K562 (cell line): ENCODE measurements around the gene NKAIN4. TPM values are rescaled to one million over a fixed set of nuclear protein-coding genes. Genes with fewer than 3 reads are reported as not detected.
"Not testable (repeated sequence)": the region's sequence is repeated elsewhere in the genome, so short reads cannot be mapped to it uniquely, and the experiment has no call there.

Experiments
- ATAC-seq: fragments of 200-7000 bp; cut with Tn5 transposase; 3 replicates; pipeline ENCODE4 v1.9.1; 2020; ENCODE audit warnings: moderate library complexity
- BruUV-seq: library from RNA; stranded (reverse); fragments of 400-500 nt; replicated peaks from 2 replicates; lab custom pipeline; 2021; lab: Mats Ljungman, UMichigan
- CTCF ChIA-PET: fragments of 300-600 bp; formaldehyde crosslinking; extraction: SDS; loops from one replicate; lab custom pipeline; 2021; ENCODE audit warnings: low intra/inter-chr PET ratio; lab: Yijun Ruan, JAX
- POLR2A ChIA-PET: fragments of 300-600, 350-650 bp; sonication (Branson Sonifier 250); formaldehyde crosslinking; extraction: SDS; loops from one replicate; lab custom pipeline; 2021; ENCODE audit warnings: antibody characterized with exemption, inconsistent platforms; lab: Yijun Ruan, JAX
- DNase-seq, 4 experiments: peaks; one replicate each; pipeline versions ENCODE4 v3.0.0 to v3.0.0-alpha.2; 2011 to 2018; ENCODE audit warnings: low spot score in 3 of 4, mixed read lengths in 3 of 4; ENCODE audit errors: extremely low read depth in 1 of 4
- FAIRE-seq: peaks from 2 replicates; lab custom pipeline; 2011; peaks lifted over from hg19 to GRCh38; lab: Jason Lieb, UNC
- H2AFZ ChIP-seq: 2 replicates; pipeline ENCODE4 v1.6.0; 2011; ENCODE audit warnings: low read depth, low read length, control low read depth, inconsistent platforms
- H3K27ac ChIP-seq: fragments of 200-600 bp; 3 replicates; pipeline ENCODE4 v1.8.0; 2011; ENCODE audit warnings: low read depth, mild to moderate bottlenecking, control low read depth, inconsistent platforms, low read length, moderate library complexity, mixed read lengths; ENCODE audit errors: extremely low read depth
- H3K27me3 ChIP-seq, 2 experiments: fragments of 300-600 bp in 1 of 2; 2 replicates in 1 of 2; 3 replicates in 1 of 2; pipeline versions ENCODE4 v1.6.0 to v1.8.0; 2011; ENCODE audit warnings: inconsistent platforms in 2 of 2, low read length in 2 of 2, mild to moderate bottlenecking in 1 of 2, mixed read lengths in 1 of 2, moderate library complexity in 1 of 2; ENCODE audit not compliant: control insufficient read depth in 2 of 2, insufficient read depth in 2 of 2
- H3K36me3 ChIP-seq: fragments of 300-600 bp; 3 replicates; pipeline ENCODE4 v1.8.0; 2011; ENCODE audit warnings: mild to moderate bottlenecking, low read length, inconsistent platforms; ENCODE audit not compliant: control insufficient read depth, insufficient read depth
- H3K4me1 ChIP-seq, 2 experiments: fragments of 200-600 bp in 1 of 2; replicated peaks in 1 of 2; 2 replicates in 1 of 2; 3 replicates in 1 of 2; pipeline versions ENCODE4 v1.5.1 to v1.8.0; 2011; ENCODE audit warnings: inconsistent platforms in 2 of 2, low read length in 2 of 2, mild to moderate bottlenecking in 1 of 2, mixed read lengths in 1 of 2, moderate library complexity in 1 of 2; ENCODE audit not compliant: control insufficient read depth in 2 of 2, insufficient read depth in 2 of 2
- H3K4me2 ChIP-seq: 2 replicates; pipeline ENCODE4 v1.6.1; 2011; ENCODE audit warnings: low read length, control low read depth, inconsistent platforms, mixed read lengths; ENCODE audit not compliant: insufficient read depth
- H3K4me3 ChIP-seq: fragments of 200-600 bp; sonication (generic), shearing (Covaris generic); 2 replicates; pipeline ENCODE4 v1.5.1; 2016; ENCODE audit warnings: control low read depth, inconsistent platforms
- H3K79me2 ChIP-seq: fragments of 200-600 bp; 3 replicates; pipeline ENCODE4 v1.8.0; 2011; ENCODE audit warnings: low read length, inconsistent platforms; ENCODE audit not compliant: control insufficient read depth, insufficient read depth
- H3K9ac ChIP-seq, 2 experiments: 2 replicates each; pipeline versions ENCODE4 v1.6.0 to v1.6.1; 2011; ENCODE audit warnings: low read depth in 2 of 2, low read length in 2 of 2, control low read depth in 1 of 2, inconsistent platforms in 1 of 2, mild to moderate bottlenecking in 1 of 2, mixed read lengths in 1 of 2; ENCODE audit not compliant: insufficient read depth in 1 of 2
- H3K9me1 ChIP-seq: one replicate; pipeline ENCODE4 v1.6.0; 2011; ENCODE audit warnings: inconsistent platforms, mild to moderate bottlenecking, low read length, moderate library complexity; ENCODE audit not compliant: control insufficient read depth, insufficient read depth
- H3K9me3 ChIP-seq: replicated peaks from 2 replicates; pipeline ENCODE4 v1.5.1; 2011; ENCODE audit warnings: low read depth, low read length, inconsistent platforms; ENCODE audit not compliant: control insufficient read depth, insufficient read depth
- H4K20me1 ChIP-seq: replicated peaks from 2 replicates; pipeline ENCODE4 v1.6.1; 2011; ENCODE audit warnings: low read length, inconsistent platforms, mixed read lengths; ENCODE audit not compliant: control insufficient read depth, insufficient read depth
- CREBBP ChIP-seq: IDR thresholded peaks from one replicate; pipeline ENCODE4 v1.6.1; 2012; ENCODE audit warnings: low read depth, mild to moderate bottlenecking, control low read depth, inconsistent platforms, low read length
- IFI16 ChIP-seq: fragments of 250-450 bp; sonication (Bioruptor Pico); IDR thresholded peaks from 2 replicates; pipeline ENCODE4 v2.1.2; 2022; ENCODE audit warnings: mild to moderate bottlenecking, inconsistent platforms
- KAT2B ChIP-seq: IDR thresholded peaks from one replicate; pipeline ENCODE4 v1.6.1; 2012; ENCODE audit warnings: low read depth, mild to moderate bottlenecking, control low read depth, inconsistent platforms, low read length, moderate library complexity
- MBD2 ChIP-seq: sonication (generic); IDR thresholded peaks from 2 replicates; pipeline ENCODE4 v1.6.1; 2016; ENCODE audit warnings: low read depth, borderline replicate concordance
- NRF1 ChIP-seq, 2 experiments: fragments of 450-650 bp; IDR thresholded peaks in 1 of 2; conservative IDR thresholded peaks in 1 of 2; 2 replicates each; pipeline ENCODE4 v1.6.1; 2014; ENCODE audit warnings: mild to moderate bottlenecking in 2 of 2
- POLR2AphosphoS5 ChIP-seq: IDR thresholded peaks from 2 replicates; pipeline ENCODE4 v1.6.1; 2011; ENCODE audit warnings: mild to moderate bottlenecking, low read depth, low read length, moderate library complexity; ENCODE audit not compliant: control insufficient read depth, insufficient read depth
- RHOXF2B ChIP-seq: fragments of 250-450 bp; sonication (Bioruptor Pico); conservative IDR thresholded peaks from 2 replicates; pipeline ENCODE4 v1.5.1; 2021
- WHSC1 ChIP-seq: IDR thresholded peaks from one replicate; pipeline ENCODE4 v1.6.1; 2012; ENCODE audit warnings: low read length, control low read depth, inconsistent platforms
- WGBS: fragments of 100-300 bp; shearing (Covaris generic); methylation state at CpG from one replicate; pipeline ENCODE4 v1.1.6; 2016; ENCODE audit warnings: low coverage, mixed read lengths; ENCODE audit not compliant: insufficient coverage; ENCODE audit errors: missing lambda C conversion rate; 5-methylcytosine and 5-hydroxymethylcytosine counted together
- in situ Hi-C: fragments of 300-500 bp; cut with MboI; formaldehyde crosslinking; loops from 4 replicates; pipeline ENCODE4 v1.15.0; 2018; ENCODE audit warnings: inconsistent platforms, mixed read lengths
- intact Hi-C: fragments of 100-400 bp; cut with micrococcal nuclease; formaldehyde crosslinking; loops from 2 replicates; pipeline ENCODE4 v1.14.2; 2022
- polyA plus RNA-seq, 8 experiments: library from polyadenylated mRNA; depleted of rRNA in 4 of 8; stranded (reverse) in 5 of 8; unstranded in 3 of 8; fragments of >200 nt; fragmentation: Nextera tagmentation in 2 of 8; fragmentation: Illumina TruSeq in 1 of 8; extraction: Ambion mirVana in 2 of 8; extraction: Trizol in 1 of 8; gene quantifications; 2 replicates each; pipeline versions ENCODE4 v1.2.1 to v1.2.3, GENCODE V29; 2011 to 2014; ENCODE audit warnings: inconsistent platforms in 1 of 8, missing spikeins in 1 of 8
- total RNA-seq, 7 experiments: library from RNA; depleted of rRNA in 6 of 7; stranded (reverse); fragments of >200 nt in 6 of 7; fragmentation: Illumina TruSeq in 2 of 7; extraction: Trizol in 2 of 7; gene quantifications; 2 replicates each; pipeline versions ENCODE4 v1.2.1 to v1.2.3, GENCODE V29; 2011 to 2021; ENCODE audit warnings: low replicate concordance in 1 of 7
- TF ChIP-seq, protein P1 (sequence below): sonication (generic); formaldehyde crosslinking; IDR thresholded peaks from 2 replicates; pipeline ENCODE4 v1.8.1; 2022; ENCODE audit warnings: missing genetic modification reagents

NKAIN4 gene
- total and polyA plus RNA-seq, 9 of the 15 experiments (the other 6 are each of a cell fraction or from before 2014, with no cell fraction given): not detected

DNA sequence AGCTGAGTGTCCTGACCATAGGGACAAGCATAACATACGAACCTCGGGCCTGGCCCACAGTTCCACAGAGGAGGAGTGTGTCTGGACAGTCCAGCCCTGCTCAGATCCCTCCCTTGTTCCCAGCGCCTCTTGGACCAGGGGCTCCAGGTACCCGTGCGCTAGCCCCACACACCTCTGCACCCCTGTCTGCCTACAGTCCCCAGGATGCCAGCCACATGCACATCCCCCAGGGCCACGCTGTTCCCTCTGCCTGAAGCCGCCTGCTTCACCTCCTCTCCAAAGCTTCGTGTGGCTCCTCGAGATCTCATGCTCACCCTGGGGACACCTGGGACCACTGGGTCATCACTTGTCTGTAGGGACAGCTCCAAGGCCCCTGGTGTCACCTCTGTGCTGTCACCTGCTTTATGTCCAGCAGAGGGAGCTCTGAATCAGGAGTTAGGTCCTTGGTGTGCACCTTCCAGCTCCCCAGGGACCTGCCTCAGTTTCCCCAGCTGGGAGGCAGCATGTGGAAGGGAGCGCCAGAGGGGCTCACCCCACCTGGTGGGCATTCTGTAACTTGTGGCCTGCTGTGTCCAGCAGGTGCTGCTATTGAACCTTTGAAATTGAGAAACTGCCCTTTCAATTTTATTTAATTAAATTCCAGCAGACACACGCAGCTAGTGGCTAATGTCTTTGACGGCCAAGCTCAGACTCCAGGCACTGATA is 31.0 kb downstream of the NKAIN4 start (continued):
- TF ChIP-seq POLR2AphosphoS5: no peak
- TF ChIP-seq, protein P1, sequence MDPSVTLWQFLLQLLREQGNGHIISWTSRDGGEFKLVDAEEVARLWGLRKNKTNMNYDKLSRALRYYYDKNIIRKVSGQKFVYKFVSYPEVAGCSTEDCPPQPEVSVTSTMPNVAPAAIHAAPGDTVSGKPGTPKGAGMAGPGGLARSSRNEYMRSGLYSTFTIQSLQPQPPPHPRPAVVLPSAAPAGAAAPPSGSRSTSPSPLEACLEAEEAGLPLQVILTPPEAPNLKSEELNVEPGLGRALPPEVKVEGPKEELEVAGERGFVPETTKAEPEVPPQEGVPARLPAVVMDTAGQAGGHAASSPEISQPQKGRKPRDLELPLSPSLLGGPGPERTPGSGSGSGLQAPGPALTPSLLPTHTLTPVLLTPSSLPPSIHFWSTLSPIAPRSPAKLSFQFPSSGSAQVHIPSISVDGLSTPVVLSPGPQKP (CRISPR knock-in tag): no peak

DNA sequence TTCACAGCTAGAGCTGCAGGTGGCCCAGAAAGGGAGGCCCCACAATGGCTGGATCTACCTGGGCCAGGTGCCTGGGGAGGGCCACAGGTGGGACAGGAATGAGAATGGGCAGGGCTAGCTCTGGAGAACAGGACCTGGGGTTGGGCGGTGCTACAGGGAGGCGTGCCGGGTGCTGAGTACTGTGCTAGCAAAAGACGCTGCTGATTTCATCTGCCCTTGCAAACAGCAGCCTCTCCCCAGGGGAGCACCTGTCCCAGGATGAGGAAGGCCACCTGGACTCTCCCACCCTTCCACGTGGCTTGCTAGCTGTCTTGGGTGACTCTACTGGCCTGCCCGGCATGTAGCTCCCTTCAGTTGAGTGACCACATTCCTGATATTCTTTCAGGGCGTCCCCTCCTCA is 31.7 kb downstream of the NKAIN4 start:
- TF ChIP-seq WHSC1 (no peak), NRF1 (conservative IDR thresholded peaks at IDR 0.05 in 1 of 2, IDR thresholded peaks at IDR 0.05 in 1 of 2) (no peak), CREBBP (no peak), MBD2 (no peak), IFI16 (CRISPR knock-in tag) (no peak), RHOXF2B (CRISPR knock-in tag) (no peak), KAT2B (no peak)
- ChIA-PET POLR2A (interaction anchor here (0.6 to 1.4 kb wide), 4 partner anchors 16 to 325 kb away, joined by 3 to 4 read pairs (median 3); no protein-coding TSS in a partner anchor), CTCF (interaction anchor here (0.5 to 0.8 kb wide), 2 partner anchors 30 to 160 kb away, joined by 3 to 4 read pairs; no protein-coding TSS in a partner anchor)
- Histone ChIP-seq H4K20me1 (no peaks in the 10 kb centered on the region), H2AFZ (no peak overlapping the region), H3K9ac (no peak overlapping the region), H3K9me3 (no peaks in the 10 kb centered on the region), H3K4me1 (peaks cover 0 to 27% of the 10 kb centered on the region in 2 experiments; a peak in 2 of 5 replicates), H3K27ac (no peak overlapping the region), H3K4me3 (no peak overlapping the region), H3K4me2 (no peak overlapping the region), H3K36me3 (no peaks in the 10 kb centered on the region), H3K9me1 (no peaks in the 10 kb centered on the region), H3K27me3 (peaks cover 0 to 40% of the 10 kb centered on the region in 2 experiments; a peak in 4 of 5 replicates), H3K79me2 (no peaks in the 10 kb centered on the region)
- ATAC-seq: no peak
- 0% methylated on average over 7 of the region's 7 CpGs for WGBS
- intact Hi-C loops (loop anchor here (5.0 kb wide), 1 partner anchor 160 kb away; no protein-coding TSS in a partner anchor), in situ Hi-C loops (no loop called here)
- DNase-seq: no peak
- FAIRE-seq: no peak
- no TSS peak for BruUV-seq

DNA sequence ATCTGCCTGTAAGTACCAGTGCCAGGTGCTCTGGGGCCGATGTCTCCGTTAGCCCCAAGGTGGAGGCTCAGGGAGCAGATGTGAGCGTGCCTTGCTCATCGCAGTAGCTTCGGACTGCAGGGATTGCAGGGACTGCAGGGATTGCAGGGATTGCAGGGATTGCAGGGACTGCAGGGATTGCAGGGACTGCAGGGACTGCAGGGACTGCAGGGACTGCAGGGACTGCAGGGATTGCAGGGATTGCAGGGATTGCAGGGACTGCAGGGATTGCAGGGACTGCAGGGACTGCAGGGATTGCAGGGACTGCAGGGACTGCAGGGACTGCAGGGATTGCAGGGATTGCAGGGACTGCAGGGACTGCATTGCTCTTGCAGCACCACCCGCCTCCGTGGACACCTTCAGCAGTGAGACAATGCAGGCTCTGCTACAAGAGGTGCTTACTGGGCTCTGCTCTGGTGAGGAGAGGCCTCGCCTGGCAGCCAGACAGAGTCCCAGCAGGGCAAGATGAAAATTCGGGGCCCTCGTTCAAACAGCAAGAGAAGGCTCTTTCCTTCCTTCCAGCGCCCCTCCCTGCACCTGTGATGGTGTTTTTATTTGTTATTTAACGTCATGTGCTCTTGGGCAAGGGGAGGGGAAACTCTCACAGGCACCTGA is 32.7 kb downstream of the NKAIN4 start:
- in situ Hi-C loops, H2AFZ ChIP-seq, BruUV-seq, H3K79me2 ChIP-seq, DNase-seq, H3K36me3 ChIP-seq, ATAC-seq, CTCF ChIA-PET, H3K4me3 ChIP-seq, FAIRE-seq, H3K27ac ChIP-seq, H3K9me1 ChIP-seq, H3K9ac ChIP-seq, H3K4me2 ChIP-seq, H4K20me1 ChIP-seq, H3K9me3 ChIP-seq: not testable (repeated sequence)
- POLR2A ChIA-PET: interaction anchor here (0.5 kb wide), 1 partner anchor 155 kb away, joined by 3 read pairs; no protein-coding TSS in a partner anchor
- 5% methylated on average over 12 of the region's 12 CpGs for WGBS
- peaks cover 0 to 40% of the 10 kb centered on the region in 2 experiments; a peak in 3 of 5 replicates for H3K27me3 ChIP-seq
- intact Hi-C loops: loop anchor here (5.0 kb wide), 1 partner anchor 161 kb away; no protein-coding TSS in a partner anchor
- peaks cover 4 to 35% of the 10 kb centered on the region in 2 experiments; a peak in 4 of 5 replicates for H3K4me1 ChIP-seq
